H9 (cell line): ENCODE results near the gene DMD. TPM values are rescaled to one million over a fixed set of nuclear protein-coding genes. Genes with fewer than 3 reads are reported as not detected.

Source experiments
- DNase-seq: peaks from one replicate; pipeline ENCODE4 v3.0.0-alpha.2; 2017
- H2AFZ ChIP-seq: one replicate; pipeline ENCODE4 v1.6.1; 2013; ENCODE audit warnings: mild to moderate bottlenecking, low read length, control low read depth, moderate library complexity
- H2AK5ac ChIP-seq: 2 replicates; pipeline ENCODE4 v1.6.1; 2013; ENCODE audit warnings: low read length, control low read depth, mixed read lengths; ENCODE audit not compliant: insufficient read length
- H2BK120ac ChIP-seq: one replicate; pipeline ENCODE4 v1.6.1; 2013; ENCODE audit warnings: low read depth, mild to moderate bottlenecking, low read length, control low read depth, inconsistent platforms; ENCODE audit not compliant: poor library complexity, severe bottlenecking
- H2BK12ac ChIP-seq: 2 replicates; pipeline ENCODE4 v1.6.1; 2013; ENCODE audit warnings: low read length, control low read depth, mixed read lengths, low read depth; ENCODE audit not compliant: insufficient read length
- H2BK15ac ChIP-seq: 2 replicates; pipeline ENCODE4 v1.6.1; 2013; ENCODE audit warnings: low read depth, low read length, control low read depth
- H2BK20ac ChIP-seq: one replicate; pipeline ENCODE4 v1.6.1; 2013; ENCODE audit warnings: low read depth, mild to moderate bottlenecking, low read length, control low read depth, inconsistent platforms; ENCODE audit not compliant: poor library complexity, severe bottlenecking
- H2BK5ac ChIP-seq: 2 replicates; pipeline ENCODE4 v1.6.1; 2013; ENCODE audit warnings: low read length, control low read depth, mixed read lengths; ENCODE audit not compliant: insufficient read length
- H3K14ac ChIP-seq: 2 replicates; pipeline ENCODE4 v1.6.1; 2013; ENCODE audit warnings: low read length, control low read depth; ENCODE audit not compliant: insufficient read depth
- H3K18ac ChIP-seq: 2 replicates; pipeline ENCODE4 v1.6.1; 2013; ENCODE audit warnings: low read depth, mild to moderate bottlenecking, mixed read lengths, low read length, control low read depth; ENCODE audit not compliant: insufficient read length
- H3K23ac ChIP-seq: 2 replicates; pipeline ENCODE4 v1.6.1; 2013; ENCODE audit warnings: low read length, control low read depth, mixed read lengths, low read depth; ENCODE audit not compliant: insufficient read length
- H3K23me2 ChIP-seq: 2 replicates; pipeline ENCODE4 v1.6.1; 2013; ENCODE audit warnings: low read depth, mild to moderate bottlenecking, mixed read lengths, low read length, control low read depth; ENCODE audit not compliant: insufficient read length, poor library complexity, severe bottlenecking
- H3K27ac ChIP-seq: 2 replicates; pipeline ENCODE4 v1.5.1; 2013; ENCODE audit warnings: low read length, control low read depth, mixed read lengths, low read depth; ENCODE audit not compliant: insufficient read length
- H3K27me3 ChIP-seq: 2 replicates; pipeline ENCODE4 v1.6.1; 2013; ENCODE audit warnings: low read length, control low read depth, inconsistent platforms; ENCODE audit not compliant: insufficient read depth
- H3K4ac ChIP-seq: 2 replicates; pipeline ENCODE4 v1.6.1; 2013; ENCODE audit warnings: low read depth, mild to moderate bottlenecking, control low read depth, inconsistent platforms, low read length, moderate library complexity
- H3K4me1 ChIP-seq: 2 replicates; pipeline ENCODE4 v1.6.1; 2013; ENCODE audit warnings: low read length, control low read depth, inconsistent platforms; ENCODE audit not compliant: insufficient read depth
- H3K4me2 ChIP-seq: 2 replicates; pipeline ENCODE4 v1.6.1; 2013; ENCODE audit warnings: low read length, control low read depth, mixed read lengths; ENCODE audit not compliant: insufficient read length, insufficient read depth
- H3K56ac ChIP-seq: 2 replicates; pipeline ENCODE4 v1.6.1; 2013; ENCODE audit warnings: low read depth, mild to moderate bottlenecking, mixed read lengths, low read length, control low read depth; ENCODE audit not compliant: insufficient read length
- H3K79me1 ChIP-seq: 2 replicates; pipeline ENCODE4 v1.6.1; 2013; ENCODE audit warnings: low read depth, mild to moderate bottlenecking, moderate library complexity, low read length, control low read depth, inconsistent platforms; ENCODE audit not compliant: insufficient read depth, poor library complexity, severe bottlenecking
- H3K79me2 ChIP-seq: 2 replicates; pipeline ENCODE4 v1.6.1; 2013; ENCODE audit warnings: low read length, control low read depth, inconsistent platforms; ENCODE audit not compliant: insufficient read depth
- H3K9ac ChIP-seq: 2 replicates; pipeline ENCODE4 v1.6.1; 2013; ENCODE audit warnings: low read length, control low read depth, mixed read lengths; ENCODE audit not compliant: insufficient read length; ENCODE audit errors: extremely low read depth
- H3K9me3 ChIP-seq: one replicate; pipeline ENCODE4 v1.6.1; 2013; ENCODE audit warnings: low read depth, low read length, inconsistent platforms; ENCODE audit not compliant: control insufficient read depth
- H3T11ph ChIP-seq: one replicate; pipeline ENCODE4 v1.6.1; 2013; ENCODE audit warnings: mild to moderate bottlenecking, low read length, control low read depth, inconsistent platforms
- H4K20me1 ChIP-seq: one replicate; pipeline ENCODE4 v1.6.1; 2013; ENCODE audit not compliant: control insufficient read depth, insufficient read length, insufficient read depth
- H4K5ac ChIP-seq: 2 replicates; pipeline ENCODE4 v1.6.1; 2013; ENCODE audit warnings: low read depth, mild to moderate bottlenecking, mixed read lengths, low read length, control low read depth; ENCODE audit not compliant: insufficient read length
- H4K8ac ChIP-seq: replicated peaks from 2 replicates; pipeline ENCODE4 v1.6.1; 2013; ENCODE audit warnings: low read length, control low read depth, mixed read lengths, low read depth; ENCODE audit not compliant: insufficient read length
- H4K91ac ChIP-seq: 2 replicates; pipeline ENCODE4 v1.6.1; 2013; ENCODE audit warnings: low read depth, mild to moderate bottlenecking, moderate library complexity, mixed read lengths, low read length, control low read depth; ENCODE audit not compliant: insufficient read length
- H3K27ac Mint-ChIP-seq, 3 experiments: 2 replicates in 2 of 3; 3 replicates in 1 of 3; pipeline ENCODE4 v1.8.0; 2020 to 2021; ENCODE audit warnings: mixed read lengths in 3 of 3, mild to moderate bottlenecking in 1 of 3, moderate library complexity in 1 of 3
- H3K27me3 Mint-ChIP-seq: 2 replicates; pipeline ENCODE4 v1.8.0; 2021; ENCODE audit warnings: low read depth, mild to moderate bottlenecking, moderate library complexity, mixed read lengths
- H3K36me3 Mint-ChIP-seq, 3 experiments: 2 replicates in 2 of 3; 3 replicates in 1 of 3; pipeline ENCODE4 v1.8.0; 2020 to 2021; ENCODE audit warnings: low read depth in 3 of 3, mixed read lengths in 3 of 3; ENCODE audit not compliant: insufficient read depth in 1 of 3
- H3K4me1 Mint-ChIP-seq, 2 experiments: 2 replicates each; pipeline ENCODE4 v1.8.0; 2020; ENCODE audit warnings: mixed read lengths in 2 of 2
- H3K4me3 Mint-ChIP-seq, 2 experiments: 2 replicates in 1 of 2; 3 replicates in 1 of 2; pipeline ENCODE4 v1.8.0; 2020 to 2021; ENCODE audit warnings: mild to moderate bottlenecking in 2 of 2, mixed read lengths in 2 of 2, moderate library complexity in 1 of 2
- H3K9me3 Mint-ChIP-seq, 2 experiments: 2 replicates in 1 of 2; 3 replicates in 1 of 2; pipeline ENCODE4 v1.8.0; 2020; ENCODE audit warnings: mild to moderate bottlenecking in 2 of 2, mixed read lengths in 2 of 2, moderate library complexity in 1 of 2
- CTCF ChIP-seq: fragments of 200-600 bp; sonication (generic); conservative IDR thresholded peaks from 3 replicates; pipeline ENCODE4 v1.8.0; 2021; ENCODE audit warnings: antibody characterized with exemption, mild to moderate bottlenecking
- WGBS: extraction: QIAGEN DNeasy Blood & Tissue Kit; methylation state at CpG from one replicate; pipeline ENCODE4 v1.1.7; 2013; ENCODE audit warnings: missing lambda C conversion rate, low lambda C conversion rate, mixed read lengths; ENCODE audit not compliant: insufficient read length; ENCODE audit errors: extremely low coverage; 5-methylcytosine and 5-hydroxymethylcytosine counted together
- total RNA-seq: library from RNA; stranded (reverse); gene quantifications from 2 replicates; pipeline ENCODE4 v1.2.1, GENCODE V29; 2021

Gene DMD
- total RNA-seq, 1 experiment from 2014 or later: 3.8 TPM

GRCh38 chrX:32873786-32874185 lies 337.6 kb downstream of the DMD start:
- Mint-ChIP-seq H3K27ac (no peak overlapping the region), H3K27me3 (no peaks in the 10 kb centered on the region), H3K9me3 (peaks cover 0 to 10% of the 10 kb centered on the region in 2 experiments; a peak in 3 of 5 replicates), H3K4me1 (peaks cover 11 to 13% of the 10 kb centered on the region in 2 experiments), H3K36me3 (no peaks in the 10 kb centered on the region; a peak in 1 of 7 replicates), H3K4me3 (no peak overlapping the region)
- WGBS: no CpG with 5 or more reads among the region's 2 CpGs
- Histone ChIP-seq H2AK5ac (no peak overlapping the region), H3K9ac (no peak overlapping the region), H4K91ac (no peak overlapping the region), H3T11ph (no peak overlapping the region), H4K20me1 (no peaks in the 10 kb centered on the region), H3K18ac (no peak overlapping the region), H3K14ac (no peak overlapping the region), H2BK5ac (no peak overlapping the region), H3K23ac (no peak overlapping the region), H3K79me1 (no peaks in the 10 kb centered on the region), H3K56ac (no peak overlapping the region), H3K4me2 (no peak overlapping the region), H2AFZ (no peak overlapping the region), H3K4ac (no peak overlapping the region), H3K79me2 (no peaks in the 10 kb centered on the region), H2BK12ac (no peak overlapping the region), H3K27ac (no peak overlapping the region), H2BK120ac (no peak overlapping the region), H4K8ac (no peak overlapping the region), H3K4me1 (peaks cover 3% of the 10 kb centered on the region), H3K23me2 (no peaks in the 10 kb centered on the region), H3K27me3 (no peaks in the 10 kb centered on the region), H2BK20ac (no peak overlapping the region), H4K5ac (no peak overlapping the region), H2BK15ac (no peak overlapping the region), H3K9me3 (no peaks in the 10 kb centered on the region)
- DNase-seq: no peak
- TF ChIP-seq CTCF: no peak
